Endothelial cell of coronary artery (primary cell): ENCODE data around the gene UBAP1. TPM values are rescaled to one million over a fixed set of nuclear protein-coding genes. Genes with fewer than 3 reads are reported as not detected.

Source experiments
- total RNA-seq: library from RNA; depleted of rRNA; stranded (reverse); fragments of >200 nt; gene quantifications from 2 replicates; pipeline ENCODE4 v1.2.3, GENCODE V29; 2014

UBAP1 gene
- total RNA-seq = 21.8 and 26.0 TPM in 2 replicates

DNA sequence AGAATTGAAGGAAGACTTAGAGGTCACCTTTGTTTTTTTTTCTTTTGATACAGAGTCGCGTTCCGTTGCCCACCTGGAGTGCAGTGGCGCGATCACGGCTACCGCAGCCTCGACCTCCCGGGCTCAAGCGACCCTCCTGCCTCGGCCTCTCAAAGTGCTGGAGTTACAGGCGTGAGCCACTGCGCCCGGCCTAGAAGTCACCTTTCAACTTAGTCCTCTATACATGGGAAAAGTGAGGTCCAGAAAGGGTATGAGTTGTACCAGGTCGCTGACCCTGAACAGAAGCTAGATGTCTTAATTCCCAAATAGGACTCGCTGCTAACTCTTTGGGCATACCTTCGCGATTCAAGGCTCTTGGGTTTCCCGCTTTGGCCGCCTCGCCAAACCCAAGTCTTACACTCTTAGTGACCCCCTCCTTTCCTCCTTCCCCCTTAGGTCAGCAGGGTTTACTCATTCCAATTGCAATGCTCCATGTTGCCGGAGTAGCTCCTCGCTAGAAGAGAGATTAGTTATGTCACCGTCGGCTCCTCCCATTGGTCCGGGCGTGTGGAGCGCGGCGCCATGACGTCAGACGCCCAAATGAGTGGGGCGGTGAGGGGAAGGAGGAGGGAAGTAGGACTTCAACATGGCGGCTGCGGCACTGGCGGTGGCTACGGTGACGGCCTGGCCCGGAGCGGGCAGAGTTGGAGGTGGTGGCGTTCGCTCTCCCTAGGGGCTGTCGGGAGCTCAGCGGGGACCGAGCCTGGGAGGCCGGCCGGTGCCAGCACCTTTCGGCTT lies at the start of gene UBAP1:
TSS of gene UBAP1 (plus strand) at position 608 of the 777 bp plus-strand sequence. CDS start 41,872 bp downstream, outside the sequence.

Other genes with a start within 250 kb of the UBAP1 start
- gene UBAP2, start 130.2 kb upstream of the UBAP1 start, total RNA-seq = 15.4 and 20.5 TPM in 2 replicates
- 12.0 and 13.9 TPM in 2 replicates for gene DCAF12, start 52.3 kb upstream of the UBAP1 start, total RNA-seq
- gene KIF24, start 150.2 kb downstream of the UBAP1 start, total RNA-seq = 1.0 and 2.4 TPM in 2 replicates
- 20.6 and 35.4 TPM in 2 replicates for gene NUDT2, start 150.5 kb downstream of the UBAP1 start, total RNA-seq
- 2.4 TPM in 2 replicates for gene MYORG, start 197.9 kb downstream of the UBAP1 start, total RNA-seq